ENCODE measurements around the gene KTN1.

Gene KTN1

GRCh38 chr14:55693904-55694303, 113.9 kb downstream of the KTN1 start:
- TF ChIP-seq, protein P1, sequence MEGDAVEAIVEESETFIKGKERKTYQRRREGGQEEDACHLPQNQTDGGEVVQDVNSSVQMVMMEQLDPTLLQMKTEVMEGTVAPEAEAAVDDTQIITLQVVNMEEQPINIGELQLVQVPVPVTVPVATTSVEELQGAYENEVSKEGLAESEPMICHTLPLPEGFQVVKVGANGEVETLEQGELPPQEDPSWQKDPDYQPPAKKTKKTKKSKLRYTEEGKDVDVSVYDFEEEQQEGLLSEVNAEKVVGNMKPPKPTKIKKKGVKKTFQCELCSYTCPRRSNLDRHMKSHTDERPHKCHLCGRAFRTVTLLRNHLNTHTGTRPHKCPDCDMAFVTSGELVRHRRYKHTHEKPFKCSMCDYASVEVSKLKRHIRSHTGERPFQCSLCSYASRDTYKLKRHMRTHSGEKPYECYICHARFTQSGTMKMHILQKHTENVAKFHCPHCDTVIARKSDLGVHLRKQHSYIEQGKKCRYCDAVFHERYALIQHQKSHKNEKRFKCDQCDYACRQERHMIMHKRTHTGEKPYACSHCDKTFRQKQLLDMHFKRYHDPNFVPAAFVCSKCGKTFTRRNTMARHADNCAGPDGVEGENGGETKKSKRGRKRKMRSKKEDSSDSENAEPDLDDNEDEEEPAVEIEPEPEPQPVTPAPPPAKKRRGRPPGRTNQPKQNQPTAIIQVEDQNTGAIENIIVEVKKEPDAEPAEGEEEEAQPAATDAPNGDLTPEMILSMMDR (IDR thresholded peaks at IDR 0.05; ENCODE audit: insufficient read depth, low read length) = no peak
- no peak for TF ChIP-seq SPI1 (IDR thresholded peaks at IDR 0.05; ENCODE audit: borderline replicate concordance, low read depth)
- TF ChIP-seq GABPA (IDR thresholded peaks at IDR 0.05; ENCODE audit: low read depth) = no peak
- no peak for TF ChIP-seq POLR2AphosphoS5 (IDR thresholded peaks at IDR 0.05; ENCODE audit: low read depth)
- no peak for TF ChIP-seq REST (IDR thresholded peaks at IDR 0.05; ENCODE audit: insufficient replicate concordance, low read depth)
- DNase-seq (ENCODE audit: low read depth in 1 of 2, low spot score in 1 of 2) = no peak
- Histone ChIP-seq H3K27ac (replicated peaks) (no peak overlapping the region), H3K4me3 (replicated peaks; ENCODE audit: insufficient read depth, low read length) (no peak overlapping the region), H3K27me3 (ENCODE audit: insufficient read depth, poor library complexity, severe bottlenecking) (no peaks in the 10 kb centered on the region)

GRCh38 chr14:55697414-55697861, 117.4 kb downstream of the KTN1 start:
- H3K4me3 ChIP-seq (replicated peaks; ENCODE audit: insufficient read depth, low read length) = no peak overlapping the region
- no peak overlapping the region for H3K27ac ChIP-seq (replicated peaks)
- no peak for TF ChIP-seq REST (IDR thresholded peaks at IDR 0.05; ENCODE audit: insufficient replicate concordance, low read depth)
- TF ChIP-seq, protein P1 (IDR thresholded peaks at IDR 0.05; ENCODE audit: insufficient read depth, low read length) = no peak
- TF ChIP-seq GABPA (IDR thresholded peaks at IDR 0.05; ENCODE audit: low read depth) = no peak
- no peak for TF ChIP-seq SPI1 (IDR thresholded peaks at IDR 0.05; ENCODE audit: borderline replicate concordance, low read depth)
- no peaks in the 10 kb centered on the region for H3K27me3 ChIP-seq (ENCODE audit: insufficient read depth, poor library complexity, severe bottlenecking)
- DNase-seq (ENCODE audit: low read depth in 1 of 2, low spot score in 1 of 2) = no peak

GRCh38 chr14:55698051-55698450, 118.0 kb downstream of the KTN1 start:
- H3K27ac ChIP-seq (replicated peaks) = no peak overlapping the region
- no peak overlapping the region for H3K4me3 ChIP-seq (replicated peaks; ENCODE audit: insufficient read depth, low read length)
- no peak for DNase-seq (ENCODE audit: low read depth in 1 of 2, low spot score in 1 of 2)
- no peak for TF ChIP-seq REST (IDR thresholded peaks at IDR 0.05; ENCODE audit: insufficient replicate concordance, low read depth)
- TF ChIP-seq SPI1 (IDR thresholded peaks at IDR 0.05; ENCODE audit: borderline replicate concordance, low read depth) = no peak
- TF ChIP-seq GABPA (IDR thresholded peaks at IDR 0.05; ENCODE audit: low read depth) = no peak
- TF ChIP-seq POLR2AphosphoS5 (IDR thresholded peaks at IDR 0.05; ENCODE audit: low read depth) = no peak
- TF ChIP-seq, protein P1 (IDR thresholded peaks at IDR 0.05; ENCODE audit: insufficient read depth, low read length) = no peak
- no peaks in the 10 kb centered on the region for H3K27me3 ChIP-seq (ENCODE audit: insufficient read depth, poor library complexity, severe bottlenecking)
